ENCODE results near the gene CSTA. TPM values are rescaled to one million over a fixed set of nuclear protein-coding genes. Genes with fewer than 3 reads are reported as not detected.

The CSTA gene
- total and polyA plus RNA-seq, 2 experiments from 2014 or later = 0.28 TPM; not detected in 1

DNA sequence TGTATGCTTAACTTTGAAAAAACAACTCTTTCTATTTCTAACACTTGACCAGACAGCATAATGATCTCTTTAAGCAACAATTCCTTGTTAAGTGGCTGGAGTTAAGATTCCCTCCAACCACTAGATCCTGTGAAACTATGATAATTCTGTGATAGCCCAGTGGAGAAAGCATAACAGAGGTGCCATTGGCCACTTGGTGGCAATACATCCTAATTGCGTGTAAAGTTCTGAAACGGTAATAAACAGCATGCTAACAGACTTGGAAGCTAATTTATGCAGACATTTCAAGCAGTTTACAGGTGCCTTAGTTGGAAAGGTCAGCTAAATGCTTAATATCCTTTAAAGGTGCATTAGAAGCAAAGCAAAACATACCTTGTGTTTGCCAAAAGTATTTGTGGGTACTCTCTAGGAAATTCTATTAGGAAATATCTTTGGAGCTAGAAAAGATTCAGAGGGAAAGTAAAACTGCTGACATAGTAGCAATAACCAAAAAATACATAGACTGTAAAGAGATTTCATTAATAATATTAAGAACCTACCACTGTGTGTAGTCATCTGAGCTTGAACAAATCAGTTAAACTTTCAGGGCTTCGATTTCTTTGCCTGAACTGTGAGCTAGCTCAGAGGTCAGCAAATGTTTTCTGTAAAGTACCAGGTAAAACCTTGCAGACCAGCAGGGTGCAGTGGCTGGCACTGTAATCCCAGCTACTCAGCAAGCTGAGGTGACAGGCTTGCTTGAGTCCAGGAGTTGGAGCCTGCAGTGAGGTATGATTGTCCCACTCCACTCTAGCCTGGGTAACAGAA, 19.0 kb upstream of the CSTA start:
- peak; percentile 56 for DNase-seq (ENCODE audit: low spot score)
- Histone ChIP-seq H3K4me2 (peak overlapping the region; percentile 43), H2AFZ (no peak overlapping the region), H3K36me3 (replicated peaks; ENCODE audit: insufficient read depth, low read depth) (no peaks in the 10 kb centered on the region), H3K27ac (no peak overlapping the region), H3K9me2 (replicated peaks; ENCODE audit: insufficient read depth) (no peaks in the 10 kb centered on the region), H3K9me3 (ENCODE audit: low read depth) (no peaks in the 10 kb centered on the region), H3K4me1 (ENCODE audit: insufficient read depth) (peaks cover 6% of the 10 kb centered on the region), H4K20me1 (ENCODE audit: insufficient read depth, poor library complexity, severe bottlenecking) (no peaks in the 10 kb centered on the region), H3K79me2 (no peaks in the 10 kb centered on the region), H3K4me3 (no peak overlapping the region), H3K27me3 (no peaks in the 10 kb centered on the region)
- WGBS (ENCODE audit: low lambda C conversion rate, missing lambda C conversion rate) = 38% methylated on average over 3 of the region's 3 CpGs
- TF ChIP-seq, protein P1, sequence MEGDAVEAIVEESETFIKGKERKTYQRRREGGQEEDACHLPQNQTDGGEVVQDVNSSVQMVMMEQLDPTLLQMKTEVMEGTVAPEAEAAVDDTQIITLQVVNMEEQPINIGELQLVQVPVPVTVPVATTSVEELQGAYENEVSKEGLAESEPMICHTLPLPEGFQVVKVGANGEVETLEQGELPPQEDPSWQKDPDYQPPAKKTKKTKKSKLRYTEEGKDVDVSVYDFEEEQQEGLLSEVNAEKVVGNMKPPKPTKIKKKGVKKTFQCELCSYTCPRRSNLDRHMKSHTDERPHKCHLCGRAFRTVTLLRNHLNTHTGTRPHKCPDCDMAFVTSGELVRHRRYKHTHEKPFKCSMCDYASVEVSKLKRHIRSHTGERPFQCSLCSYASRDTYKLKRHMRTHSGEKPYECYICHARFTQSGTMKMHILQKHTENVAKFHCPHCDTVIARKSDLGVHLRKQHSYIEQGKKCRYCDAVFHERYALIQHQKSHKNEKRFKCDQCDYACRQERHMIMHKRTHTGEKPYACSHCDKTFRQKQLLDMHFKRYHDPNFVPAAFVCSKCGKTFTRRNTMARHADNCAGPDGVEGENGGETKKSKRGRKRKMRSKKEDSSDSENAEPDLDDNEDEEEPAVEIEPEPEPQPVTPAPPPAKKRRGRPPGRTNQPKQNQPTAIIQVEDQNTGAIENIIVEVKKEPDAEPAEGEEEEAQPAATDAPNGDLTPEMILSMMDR (IDR thresholded peaks at IDR 0.05; ENCODE audit: poor library complexity) = peak; percentile 31
- no peak for TF ChIP-seq EZH2 (IDR thresholded peaks at IDR 0.05; ENCODE audit: borderline replicate concordance)

DNA sequence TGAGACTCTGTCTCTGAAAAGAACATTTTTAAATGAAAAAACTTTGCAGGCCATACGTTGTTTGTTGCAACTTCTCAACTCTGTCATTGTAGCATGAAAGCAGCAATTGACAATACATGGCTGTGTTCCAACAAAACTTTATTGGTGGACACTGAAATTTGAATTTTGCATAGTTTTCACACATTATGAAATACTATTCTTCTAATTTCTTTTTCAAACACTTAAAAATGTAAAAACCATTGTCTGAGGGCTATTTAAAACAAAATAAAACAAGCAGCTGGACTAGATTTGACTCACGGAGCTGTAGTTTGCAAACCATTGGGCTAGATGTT, 18.5 kb upstream of the CSTA start:
- no peak overlapping the region for H2AFZ ChIP-seq

DNA sequence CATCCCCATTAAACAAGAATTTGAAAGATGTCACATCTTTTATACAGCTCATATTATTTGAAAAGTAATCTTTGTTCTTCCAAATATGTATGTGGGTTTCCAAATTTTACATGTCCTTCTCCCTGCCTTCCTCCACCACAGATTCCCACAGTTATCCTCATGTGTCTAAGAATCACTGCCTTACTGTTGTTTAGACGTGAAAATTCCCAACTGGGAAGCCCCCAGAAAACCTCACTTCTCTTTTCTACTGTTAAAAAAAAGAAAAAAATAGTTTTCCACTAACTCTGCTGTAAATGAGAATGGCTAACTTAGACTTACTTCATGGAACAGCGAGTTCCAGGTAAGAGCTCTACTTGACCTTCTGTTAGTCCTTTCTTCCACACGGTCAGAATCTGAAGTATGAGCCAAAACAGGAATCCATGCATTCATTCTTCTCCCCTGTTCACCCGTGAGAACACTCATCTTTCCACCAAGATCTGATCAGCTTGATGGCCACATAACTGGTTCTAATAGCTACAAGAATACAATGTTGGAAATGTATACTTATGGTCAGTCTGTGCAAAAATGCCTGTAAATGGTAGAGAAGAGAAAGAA, 17.9 kb upstream of the CSTA start:
- TF ChIP-seq EZH2 (IDR thresholded peaks at IDR 0.05; ENCODE audit: borderline replicate concordance) = no peak
- TF ChIP-seq EZH2phosphoT487 (IDR thresholded peaks at IDR 0.05; ENCODE audit: low read depth, severe bottlenecking, unreplicated experiment) = no peak
- Histone ChIP-seq H3K9me2 (replicated peaks; ENCODE audit: insufficient read depth) (no peaks in the 10 kb centered on the region), H3K36me3 (replicated peaks; ENCODE audit: insufficient read depth, low read depth) (no peaks in the 10 kb centered on the region), H3K27me3 (no peaks in the 10 kb centered on the region), H3K27ac (no peak overlapping the region), H3K9me3 (ENCODE audit: low read depth) (no peaks in the 10 kb centered on the region), H3K4me1 (ENCODE audit: insufficient read depth) (peaks cover 6% of the 10 kb centered on the region), H3K79me2 (no peaks in the 10 kb centered on the region), H3K4me3 (no peak overlapping the region), H2AFZ (no peak overlapping the region), H3K4me2 (no peak overlapping the region), H4K20me1 (ENCODE audit: insufficient read depth, poor library complexity, severe bottlenecking) (no peaks in the 10 kb centered on the region)
- 84% methylated on average over 4 of the region's 4 CpGs for WGBS (ENCODE audit: low lambda C conversion rate, missing lambda C conversion rate)
- no peak for DNase-seq (ENCODE audit: low spot score)

More for the DNA sequence above, 18.5 kb upstream of the CSTA start:
- H3K4me3 ChIP-seq = no peak overlapping the region
- no peak for DNase-seq (ENCODE audit: low spot score)
- no peaks in the 10 kb centered on the region for H3K9me2 ChIP-seq (replicated peaks; ENCODE audit: insufficient read depth)
- TF ChIP-seq EZH2 (IDR thresholded peaks at IDR 0.05; ENCODE audit: borderline replicate concordance) (no peak), EZH2phosphoT487 (IDR thresholded peaks at IDR 0.05; ENCODE audit: low read depth, severe bottlenecking, unreplicated experiment) (no peak)
- TF ChIP-seq, protein P1 (IDR thresholded peaks at IDR 0.05; ENCODE audit: poor library complexity) = no peak
- no peak overlapping the region for H3K4me2 ChIP-seq
- no peaks in the 10 kb centered on the region for H4K20me1 ChIP-seq (ENCODE audit: insufficient read depth, poor library complexity, severe bottlenecking)
- peaks cover 6% of the 10 kb centered on the region for H3K4me1 ChIP-seq (ENCODE audit: insufficient read depth)
- no peaks in the 10 kb centered on the region for H3K27me3 ChIP-seq
- no peaks in the 10 kb centered on the region for H3K79me2 ChIP-seq
- H3K36me3 ChIP-seq (replicated peaks; ENCODE audit: insufficient read depth, low read depth) = no peaks in the 10 kb centered on the region
- no peak overlapping the region for H3K27ac ChIP-seq
- H3K9me3 ChIP-seq (ENCODE audit: low read depth) = no peaks in the 10 kb centered on the region
- 66% methylated on average over 2 of the region's 2 CpGs for WGBS (ENCODE audit: low lambda C conversion rate, missing lambda C conversion rate)

DNA sequence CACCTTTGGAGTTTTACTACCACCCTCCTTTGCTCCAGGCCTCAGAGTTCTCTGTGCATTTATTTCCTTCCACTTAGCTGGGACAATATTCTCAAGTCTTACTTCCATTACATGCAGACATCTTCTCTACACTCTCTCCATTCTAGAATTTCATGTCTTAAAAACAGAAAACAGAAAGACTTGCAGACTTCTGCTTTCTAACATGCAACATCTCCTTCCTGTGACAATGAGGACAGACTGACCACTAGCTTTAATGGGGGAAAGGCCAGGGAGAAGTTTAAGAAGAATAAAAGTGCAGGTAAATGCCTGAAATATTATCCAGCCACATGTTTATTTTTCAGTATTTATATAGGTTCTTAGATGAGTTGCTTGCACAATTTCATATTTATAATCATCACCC, 17.1 kb upstream of the CSTA start:
- H2AFZ ChIP-seq = no peak overlapping the region
- no peak overlapping the region for H3K4me3 ChIP-seq
- H3K9me3 ChIP-seq (ENCODE audit: low read depth) = no peaks in the 10 kb centered on the region
- no peak overlapping the region for H3K27ac ChIP-seq
- no peaks in the 10 kb centered on the region for H3K9me2 ChIP-seq (replicated peaks; ENCODE audit: insufficient read depth)
- no peaks in the 10 kb centered on the region for H3K79me2 ChIP-seq
- H3K27me3 ChIP-seq = no peaks in the 10 kb centered on the region
- TF ChIP-seq, protein P1 (IDR thresholded peaks at IDR 0.05; ENCODE audit: poor library complexity) = no peak
- no peak for TF ChIP-seq EZH2 (IDR thresholded peaks at IDR 0.05; ENCODE audit: borderline replicate concordance)
- no peak for TF ChIP-seq EZH2phosphoT487 (IDR thresholded peaks at IDR 0.05; ENCODE audit: low read depth, severe bottlenecking, unreplicated experiment)
- H4K20me1 ChIP-seq (ENCODE audit: insufficient read depth, poor library complexity, severe bottlenecking) = no peaks in the 10 kb centered on the region
- DNase-seq (ENCODE audit: low spot score) = no peak
- no peaks in the 10 kb centered on the region for H3K36me3 ChIP-seq (replicated peaks; ENCODE audit: insufficient read depth, low read depth)
- peaks cover 6% of the 10 kb centered on the region for H3K4me1 ChIP-seq (ENCODE audit: insufficient read depth)
- no peak overlapping the region for H3K4me2 ChIP-seq
